HG03457 (cell line): Measurements from ENCODE around the gene CDK5RAP1.
"Not testable (repeated sequence)": the region's sequence is repeated elsewhere in the genome, so short reads cannot be mapped to it uniquely, and the experiment has no call there.

Experiments
- ATAC-seq: cut with Tn5 transposase; IDR thresholded peaks from one replicate; pipeline ENCODE4 v1.9.1; 2021; ENCODE audit warnings: moderate number of reproducible peaks; ENCODE audit not compliant: unreplicated experiment

The CDK5RAP1 gene

DNA sequence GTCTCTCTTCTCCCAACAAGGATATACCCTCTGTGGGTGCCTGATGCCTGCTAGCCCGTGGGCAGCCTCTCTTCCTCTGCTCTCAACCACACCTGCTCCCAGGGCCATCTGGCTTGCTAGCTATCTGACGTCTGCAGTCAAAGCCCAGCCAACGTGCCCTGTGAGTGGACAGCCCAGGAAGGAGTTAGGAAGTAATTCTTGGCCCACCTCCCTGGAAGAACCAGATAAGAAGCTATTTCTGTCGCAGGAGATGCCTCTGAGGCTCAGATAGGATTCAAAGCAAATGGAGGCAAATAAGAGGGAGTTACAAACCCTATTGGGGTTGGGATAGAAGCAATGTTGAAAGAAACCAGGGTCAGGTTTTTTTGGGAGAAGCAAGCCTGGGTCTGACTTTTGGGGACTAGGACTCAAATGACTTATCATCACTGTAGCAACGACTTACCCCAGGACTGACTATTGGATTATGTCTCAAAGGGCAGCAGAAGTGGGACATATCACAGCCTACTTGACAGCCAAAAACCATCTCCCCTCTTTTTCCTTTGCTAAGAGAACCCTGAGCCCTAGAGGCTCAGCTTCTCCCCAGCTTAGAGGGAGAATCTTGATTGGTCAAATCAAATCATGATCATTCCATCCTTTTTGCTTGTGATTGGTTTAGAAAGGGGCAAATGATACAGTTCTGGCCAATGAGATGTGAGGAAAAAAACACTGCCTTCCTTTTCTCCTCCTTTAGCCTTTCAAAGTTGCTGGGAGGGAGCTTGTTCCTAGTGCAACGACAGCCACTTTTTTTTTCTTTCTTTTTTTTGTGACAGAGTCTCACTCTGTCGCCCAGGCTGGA is 18.0 kb upstream of the CDK5RAP1 start:
- no peak for ATAC-seq

DNA sequence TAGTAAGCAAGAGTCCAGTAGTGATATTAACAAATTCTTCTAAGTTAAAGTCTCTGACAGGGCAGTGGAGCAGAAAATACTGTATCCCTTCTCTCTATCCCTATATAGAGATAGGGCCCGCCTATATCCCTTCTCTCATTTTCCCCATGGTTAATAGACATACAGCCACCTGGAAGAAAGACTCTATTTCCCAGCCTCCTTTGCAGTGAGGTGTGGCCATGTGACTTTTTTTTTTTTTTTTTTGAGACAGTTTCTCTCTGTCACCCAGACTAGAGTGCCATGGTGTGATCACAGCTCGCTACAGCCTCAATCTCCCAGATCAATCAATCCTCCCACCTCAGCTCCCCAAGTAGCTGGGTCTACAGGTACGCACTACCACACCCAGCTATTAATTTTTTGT is 16.7 kb upstream of the CDK5RAP1 start:
- no peak for ATAC-seq

DNA sequence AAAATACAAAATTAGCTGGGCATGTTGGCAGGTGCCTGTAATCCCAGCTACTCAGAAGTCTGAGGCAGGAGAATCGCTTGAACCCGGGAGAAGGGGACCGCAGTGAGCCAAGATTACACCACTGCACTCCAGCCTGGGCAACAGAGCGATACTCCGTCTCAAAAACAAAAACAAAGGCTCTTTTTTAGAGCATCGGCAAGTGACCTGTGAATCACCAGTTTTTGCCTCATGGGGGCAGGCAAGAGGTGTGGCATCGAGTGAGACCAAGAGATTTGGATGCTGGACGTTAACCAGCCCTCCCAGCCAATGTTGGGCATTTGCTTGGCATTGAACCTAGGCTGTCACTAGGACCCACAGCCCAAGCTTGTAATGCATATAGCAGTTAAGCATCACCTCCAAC is 14.6 kb upstream of the CDK5RAP1 start:
- no peak for ATAC-seq

DNA sequence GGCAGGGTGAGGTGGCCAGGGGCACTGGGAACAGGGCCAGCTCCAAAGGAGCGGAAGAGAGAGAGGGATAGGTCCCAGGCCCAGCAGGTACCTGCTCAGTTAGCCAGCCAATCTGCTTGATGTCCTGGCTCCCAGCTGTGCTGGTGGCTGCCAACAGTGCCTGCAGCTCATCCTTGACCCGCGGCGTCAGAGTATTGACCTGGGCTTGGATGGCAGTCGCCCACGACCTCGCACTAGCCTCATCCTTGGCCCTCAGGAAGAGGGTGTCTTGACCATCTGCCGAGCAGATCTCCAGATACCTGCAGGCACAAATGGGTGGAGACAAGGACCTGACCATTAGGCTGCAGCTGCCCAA is 11.1 kb upstream of the CDK5RAP1 start:
- ATAC-seq = no peak

DNA sequence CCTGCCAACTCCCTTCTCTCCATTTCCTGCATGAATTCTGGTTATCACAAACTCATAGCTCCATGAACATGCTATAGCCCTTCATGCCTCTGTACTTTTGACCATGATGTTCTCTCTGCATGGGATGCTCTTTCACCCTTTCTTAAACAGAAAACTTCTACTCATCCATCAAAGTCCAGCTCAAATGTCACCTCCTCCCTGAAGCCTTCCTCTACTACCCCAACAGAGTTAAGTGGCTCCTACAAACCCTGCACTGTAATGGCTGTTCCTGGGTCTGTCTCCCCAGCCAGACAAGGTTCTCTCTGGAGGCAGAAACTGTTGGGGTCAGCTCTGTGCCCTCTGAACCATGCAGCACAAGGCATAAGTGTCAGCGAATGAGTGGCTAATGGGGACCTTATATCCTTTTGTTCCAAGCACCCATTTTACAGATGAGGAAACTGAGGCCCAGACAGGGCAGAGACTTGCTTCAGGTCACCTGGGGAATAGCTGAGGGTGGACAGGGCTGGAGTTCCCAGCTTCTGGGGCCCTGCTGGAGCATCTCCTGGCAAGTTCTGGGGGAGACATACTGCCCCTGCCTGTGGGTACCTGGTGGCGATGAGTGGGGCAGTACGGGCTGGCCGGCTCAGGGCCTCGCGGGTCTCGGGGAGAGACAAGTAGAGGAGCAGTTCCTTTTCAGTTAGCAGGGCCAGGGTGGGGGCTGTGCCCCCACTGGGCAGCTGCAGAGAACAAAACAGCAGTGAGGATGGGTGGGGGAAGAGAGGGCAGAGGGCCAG is 10.6 kb upstream of the CDK5RAP1 start:
- ATAC-seq = no peak

DNA sequence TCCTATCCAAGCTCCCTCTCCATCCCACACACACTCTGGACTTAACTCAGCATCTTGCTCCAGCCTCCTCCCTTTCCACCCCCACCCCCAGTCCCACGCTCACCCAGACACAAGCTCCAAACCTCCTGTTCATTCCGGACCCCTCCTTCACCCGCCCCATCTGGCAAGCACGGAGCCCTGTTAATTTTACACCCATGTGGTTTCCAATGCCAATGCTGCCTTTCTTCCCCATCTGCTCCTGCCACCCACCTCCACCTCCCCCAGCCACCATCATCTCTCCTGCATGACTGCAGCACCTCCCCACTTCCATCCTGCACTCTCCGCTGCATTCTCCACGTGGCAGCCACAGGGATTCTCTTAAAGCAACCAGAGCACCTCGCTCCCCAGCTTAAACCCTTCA is 9.9 kb upstream of the CDK5RAP1 start:
- ATAC-seq = no peak

DNA sequence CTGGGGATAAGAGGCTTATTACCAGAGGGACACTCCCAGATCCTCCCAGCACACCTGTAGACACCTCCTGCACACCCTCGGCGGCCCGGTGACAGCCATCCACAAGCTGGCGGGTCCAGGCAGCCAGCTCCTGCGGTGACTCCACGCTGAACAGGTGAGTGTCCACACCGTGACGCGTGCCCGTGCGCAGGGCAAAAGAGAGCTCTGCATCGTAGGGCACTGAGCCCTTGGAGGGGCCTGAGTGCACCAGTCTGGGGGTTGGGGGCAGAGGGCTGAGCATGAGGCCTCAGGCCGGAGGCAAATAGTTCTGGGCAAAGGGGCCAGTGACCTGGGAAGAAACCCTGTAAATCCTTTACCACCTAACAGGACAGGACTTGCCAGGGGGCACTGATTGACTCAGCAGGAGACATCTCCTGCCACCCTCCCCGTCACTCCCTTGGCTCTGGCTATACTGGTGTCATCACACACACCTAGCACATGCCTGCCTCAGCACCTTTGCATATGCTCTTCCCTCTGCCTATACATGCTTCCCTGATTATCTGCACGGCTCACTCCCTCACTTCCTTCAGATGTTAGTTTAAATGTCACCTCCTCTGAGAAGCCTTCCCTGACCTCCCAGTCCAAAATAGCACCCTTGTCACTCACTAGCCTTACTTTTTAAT is 8.9 kb upstream of the CDK5RAP1 start:
- ATAC-seq = no peak

DNA sequence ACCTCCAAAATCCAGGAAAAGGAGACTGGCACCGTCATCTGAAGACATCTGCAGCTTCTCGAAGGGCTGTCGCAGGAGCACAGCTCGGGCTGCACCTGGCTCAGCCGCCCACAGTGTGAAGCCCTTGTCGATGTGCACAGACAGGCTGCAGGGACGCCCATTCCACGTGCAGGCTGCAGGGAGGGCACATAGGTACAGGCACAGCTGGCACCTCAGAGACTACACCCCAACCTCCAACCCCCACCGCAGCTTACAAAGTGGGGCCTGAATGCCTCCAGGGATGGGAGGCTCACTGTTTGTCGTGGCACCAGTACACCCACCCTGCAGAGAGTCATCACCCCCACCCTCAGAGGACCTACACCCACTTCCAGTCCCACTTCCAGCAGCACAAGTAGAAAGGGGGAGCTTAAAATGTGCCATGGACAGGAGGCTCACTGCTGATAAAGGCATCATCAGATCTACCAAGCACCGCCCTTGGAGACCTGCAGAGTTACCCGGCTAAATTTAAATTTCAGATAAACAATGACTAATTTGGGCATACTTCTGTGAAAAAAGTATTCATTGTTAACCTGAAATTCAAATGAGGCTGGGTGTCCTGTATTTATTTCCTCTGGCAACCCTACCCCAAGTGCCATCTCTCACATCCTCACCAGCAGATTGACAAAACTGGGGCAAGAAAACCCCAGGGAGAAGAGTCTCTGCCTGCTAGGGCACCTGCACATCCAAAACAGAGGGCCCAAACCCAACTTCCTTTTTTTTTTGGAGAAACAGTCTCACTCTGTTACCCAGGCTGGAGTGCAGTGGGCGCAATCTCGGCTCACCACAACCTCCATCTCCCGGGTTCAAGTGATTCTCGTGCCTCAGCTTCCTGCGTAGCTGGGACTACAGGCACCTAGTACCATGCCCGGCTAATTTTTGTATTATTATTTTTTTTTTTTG is 7.7 kb upstream of the CDK5RAP1 start:
- no peak for ATAC-seq

DNA sequence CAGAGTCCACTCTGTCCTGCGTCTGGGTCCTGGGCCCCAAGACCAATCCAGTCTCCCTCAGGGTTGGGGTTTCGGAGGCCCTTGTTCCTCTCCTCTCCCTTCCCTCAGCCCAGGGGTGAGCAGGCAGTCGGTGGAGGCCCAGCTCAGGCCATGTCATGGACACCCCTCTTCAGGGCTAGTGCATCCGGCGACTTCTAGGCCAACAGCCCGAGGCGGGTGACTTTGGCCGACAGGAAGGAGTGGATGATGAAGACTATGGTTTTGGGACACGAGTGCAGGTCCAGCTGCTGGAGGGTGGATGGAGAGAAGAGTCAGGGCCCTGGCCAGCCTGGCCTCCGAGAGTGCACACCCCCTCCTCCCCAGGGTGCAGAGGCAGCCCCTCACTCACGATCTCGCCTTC is 7.0 kb upstream of the CDK5RAP1 start:
- ATAC-seq = no peak

DNA sequence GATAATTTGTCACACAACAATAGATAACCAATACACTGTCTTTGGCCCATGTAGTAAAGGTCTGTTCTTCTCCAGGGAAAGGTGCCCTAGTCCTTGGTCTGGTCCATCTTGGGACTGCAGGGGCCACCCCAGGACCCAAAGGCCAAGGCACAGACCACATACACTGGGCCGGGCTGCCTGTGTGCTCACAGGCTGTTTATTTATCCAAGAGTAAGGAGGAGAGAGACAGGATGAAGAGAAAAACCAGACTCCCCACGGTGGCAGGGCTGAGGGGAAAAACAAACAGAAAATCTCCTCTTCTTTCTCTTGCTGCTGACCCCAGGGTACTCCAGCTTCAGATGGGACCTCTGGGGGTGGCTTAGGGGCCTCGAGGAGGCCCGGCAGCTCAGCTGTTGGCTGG is 6.5 kb upstream of the CDK5RAP1 start:
- ATAC-seq = no peak

DNA sequence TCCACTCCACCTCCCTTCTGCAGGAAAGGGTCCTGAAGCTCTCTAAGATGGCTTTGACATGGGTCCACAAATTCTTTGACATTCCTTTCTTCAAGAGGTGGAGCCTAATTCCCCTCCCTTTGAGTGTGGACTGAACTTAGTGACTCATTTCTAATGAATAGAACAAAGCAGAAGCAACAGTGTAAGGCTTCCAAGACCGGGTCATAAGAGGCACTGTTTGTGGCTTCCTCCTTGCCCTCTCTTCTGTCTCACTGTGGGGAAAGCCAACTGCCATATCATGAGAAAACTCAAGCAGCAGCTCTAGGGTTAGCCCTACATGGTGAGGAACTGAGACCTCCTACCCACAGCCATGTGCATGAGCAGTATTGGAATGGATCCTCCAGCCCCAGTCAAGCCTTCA is 5.9 kb upstream of the CDK5RAP1 start:
- no peak for ATAC-seq

DNA sequence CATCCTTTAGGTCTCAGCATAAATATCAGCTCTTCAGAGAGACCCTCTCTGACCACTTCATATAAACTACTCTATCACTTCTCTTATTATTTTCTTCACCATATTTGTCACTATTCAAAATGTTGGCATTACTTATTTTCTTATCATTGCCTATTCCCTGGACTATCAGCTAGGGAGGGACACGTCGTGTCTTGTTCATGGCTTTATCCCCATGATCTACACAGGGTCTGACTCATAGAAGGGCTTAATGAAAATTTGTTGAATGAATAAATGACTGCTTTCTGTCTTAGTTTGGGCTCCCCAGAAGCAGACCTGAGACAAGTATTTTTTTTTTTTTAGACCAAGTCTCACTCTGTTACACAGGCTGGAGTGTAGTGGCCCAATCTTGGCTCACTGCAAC is 3.0 kb upstream of the CDK5RAP1 start:
- no peak for ATAC-seq

DNA sequence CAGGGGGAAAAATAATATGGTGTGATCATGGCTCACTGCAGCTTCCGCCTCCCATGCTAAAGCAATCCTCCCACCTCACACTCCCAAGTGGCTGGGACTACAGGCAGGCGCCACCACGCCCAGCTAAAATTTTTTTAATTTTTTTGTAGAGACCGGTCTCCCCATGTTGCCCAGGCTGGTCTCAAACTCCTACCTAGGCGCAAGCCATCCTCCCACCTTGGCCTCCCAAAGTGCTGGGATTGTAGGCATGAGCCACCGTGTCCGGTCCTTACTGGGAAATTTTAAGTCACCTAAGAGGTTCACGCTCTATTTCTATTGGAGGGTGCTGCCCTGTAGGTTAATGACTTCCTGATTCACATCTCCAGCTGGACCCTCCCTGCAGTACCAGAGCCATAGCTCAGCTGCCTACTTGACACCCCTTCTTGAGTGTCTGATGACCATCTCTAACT is 626 bp upstream of the CDK5RAP1 start:
- ATAC-seq = no peak

DNA sequence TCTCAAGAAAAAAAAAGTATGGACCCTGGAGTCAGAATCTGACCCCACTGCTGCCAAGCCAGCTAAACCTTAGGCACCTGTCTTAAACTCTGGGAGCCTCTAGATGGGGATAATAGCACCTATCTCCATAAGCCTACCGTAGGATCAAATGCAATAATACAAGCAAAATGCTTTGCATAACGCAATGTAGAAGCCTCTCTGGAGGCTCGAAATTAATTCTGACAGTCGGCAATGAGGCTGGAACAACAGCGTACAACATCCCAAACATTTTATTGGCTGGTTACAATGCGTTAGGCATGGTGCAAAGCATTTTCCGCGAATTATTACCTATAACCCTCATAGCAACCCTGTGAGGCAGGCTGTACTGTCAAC is 521 bp downstream of the CDK5RAP1 start:
- no peak for ATAC-seq

DNA sequence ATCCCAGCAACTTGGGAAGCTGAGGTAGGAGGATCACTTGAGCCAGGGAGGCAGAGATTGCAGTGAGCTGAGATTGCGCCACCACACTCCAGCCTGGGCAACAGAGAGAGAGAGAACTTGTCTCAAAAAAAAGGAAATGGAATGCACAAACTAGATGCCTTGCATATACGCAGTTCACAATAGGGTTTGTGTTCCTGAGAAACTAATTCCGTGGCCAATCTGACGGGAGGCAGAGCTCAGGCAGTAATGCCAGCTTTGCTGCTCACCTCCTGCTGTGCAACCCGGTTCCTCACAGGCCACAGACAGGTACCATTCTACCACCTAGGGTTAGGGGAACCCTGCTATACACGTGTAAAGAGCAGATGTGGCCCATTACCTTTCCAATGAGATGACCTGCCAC is 1.4 kb downstream of the CDK5RAP1 start:
- no peak for ATAC-seq

DNA sequence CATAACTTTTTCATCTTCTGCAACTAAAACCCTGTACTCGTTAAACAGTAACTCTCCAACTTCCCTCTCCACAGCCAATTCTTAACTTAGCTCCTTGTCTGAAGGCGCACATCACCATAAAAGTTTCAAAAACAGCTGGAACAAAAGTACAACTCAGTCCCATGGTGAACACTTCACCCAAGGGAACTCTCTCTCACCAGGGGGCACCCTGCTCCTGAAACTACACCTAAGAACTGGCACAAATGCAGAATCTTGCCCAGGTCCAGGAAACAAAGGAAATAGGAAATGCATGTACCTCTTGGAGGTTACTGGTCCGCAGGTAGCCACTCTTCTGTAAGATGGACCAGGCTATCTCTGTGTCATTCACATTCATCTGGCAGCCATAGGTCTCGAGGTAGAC is 6.6 kb downstream of the CDK5RAP1 start:
- no peak for ATAC-seq

DNA sequence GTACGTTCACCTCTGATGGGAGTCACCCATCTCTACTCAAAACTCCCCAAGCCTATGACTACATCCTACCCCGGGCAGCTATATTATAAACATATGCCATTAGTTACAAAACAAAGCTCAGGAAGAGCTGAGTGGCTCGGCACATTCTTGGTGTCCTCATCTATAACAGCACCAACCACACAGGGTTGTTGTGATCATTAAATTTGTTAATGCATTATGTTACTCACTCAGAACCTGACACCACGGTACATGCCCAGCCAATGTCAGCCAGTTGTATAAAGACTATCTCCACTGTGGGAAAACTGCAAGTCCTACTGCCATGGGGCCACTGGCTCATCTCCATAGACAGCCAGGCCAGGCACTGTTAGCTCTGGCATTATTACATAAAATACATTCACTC is 7.7 kb downstream of the CDK5RAP1 start:
- no peak for ATAC-seq

DNA sequence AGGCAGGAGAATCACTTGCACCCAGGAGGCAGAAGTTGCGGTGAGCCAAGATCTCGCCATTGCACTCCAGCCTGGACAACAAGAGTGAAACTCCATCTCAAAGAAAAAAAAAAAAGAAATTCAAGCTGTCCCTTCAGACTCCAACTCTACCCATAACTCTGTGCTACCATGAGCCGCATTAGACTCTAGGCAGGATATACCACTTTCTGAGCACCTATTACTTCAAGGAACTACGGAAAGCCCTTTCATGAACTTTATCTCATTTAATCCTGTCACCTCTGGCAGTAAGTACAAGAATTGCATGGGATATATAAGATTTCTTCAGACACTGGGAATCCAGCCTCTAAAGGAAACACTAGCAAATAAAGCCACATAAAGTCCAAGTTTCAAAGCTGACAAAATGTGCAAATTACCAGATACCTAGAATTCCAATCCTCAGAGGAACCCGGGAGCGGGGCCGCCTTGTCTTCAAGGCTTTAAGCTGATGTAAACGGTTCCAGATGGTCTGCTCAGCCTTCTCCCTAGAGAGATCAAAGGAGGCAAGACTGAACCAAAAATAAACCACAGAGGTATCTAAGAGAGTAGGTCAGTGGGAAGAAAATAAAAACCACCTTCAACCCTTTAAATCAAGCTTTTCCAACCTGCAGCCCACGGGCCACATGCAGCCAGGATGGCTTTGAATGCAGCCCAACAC is 9.4 kb downstream of the CDK5RAP1 start:
- ATAC-seq = no peak

DNA sequence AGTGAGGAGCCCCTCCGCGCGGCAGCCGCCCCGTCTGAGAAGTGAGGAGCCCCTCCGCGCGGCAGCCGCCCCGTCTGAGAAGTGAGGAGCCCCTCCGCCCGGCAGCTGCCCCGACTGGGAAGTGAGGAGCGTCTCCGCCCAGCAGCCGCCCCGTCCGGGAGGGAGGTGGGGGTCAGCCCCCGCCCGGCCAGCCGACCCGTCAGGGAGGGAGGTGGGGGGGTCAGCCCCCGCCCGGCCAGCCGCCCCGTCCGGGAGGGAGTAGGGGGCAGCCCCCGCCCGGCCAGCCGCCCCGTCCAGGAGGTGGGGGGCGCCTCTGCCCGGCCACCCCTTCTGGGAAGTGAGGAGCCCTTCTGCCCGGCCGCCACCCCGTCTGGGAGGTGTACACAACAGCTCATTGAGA is 12.0 kb downstream of the CDK5RAP1 start:
- ATAC-seq = not testable (repeated sequence)

DNA sequence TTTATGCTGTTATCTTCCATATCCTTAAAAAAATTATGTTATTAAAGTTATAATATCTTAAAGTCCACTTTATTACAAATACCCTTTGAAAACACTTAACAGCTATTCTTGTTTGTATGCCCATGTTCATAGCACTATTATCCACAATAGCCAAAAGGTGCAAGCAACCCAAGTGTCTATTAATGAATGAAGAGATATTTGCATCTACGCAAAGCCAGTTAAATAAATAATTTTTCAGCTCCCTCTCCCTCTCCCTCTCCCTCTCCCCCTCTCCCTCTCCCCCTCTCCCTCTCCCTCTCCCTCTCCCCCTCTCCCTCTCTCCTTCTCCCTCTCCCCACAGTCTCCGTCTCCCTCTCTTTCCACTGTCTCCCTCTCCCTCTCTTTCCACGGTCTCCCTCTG is 13.1 kb downstream of the CDK5RAP1 start:
- no peak for ATAC-seq
